ENCODE measurements around the gene CYFIP2. TPM values are rescaled to one million over a fixed set of nuclear protein-coding genes. Genes with fewer than 3 reads are reported as not detected.

CYFIP2 gene
- total RNA-seq, 1 experiment from 2014 or later: 95.3 TPM

DNA sequence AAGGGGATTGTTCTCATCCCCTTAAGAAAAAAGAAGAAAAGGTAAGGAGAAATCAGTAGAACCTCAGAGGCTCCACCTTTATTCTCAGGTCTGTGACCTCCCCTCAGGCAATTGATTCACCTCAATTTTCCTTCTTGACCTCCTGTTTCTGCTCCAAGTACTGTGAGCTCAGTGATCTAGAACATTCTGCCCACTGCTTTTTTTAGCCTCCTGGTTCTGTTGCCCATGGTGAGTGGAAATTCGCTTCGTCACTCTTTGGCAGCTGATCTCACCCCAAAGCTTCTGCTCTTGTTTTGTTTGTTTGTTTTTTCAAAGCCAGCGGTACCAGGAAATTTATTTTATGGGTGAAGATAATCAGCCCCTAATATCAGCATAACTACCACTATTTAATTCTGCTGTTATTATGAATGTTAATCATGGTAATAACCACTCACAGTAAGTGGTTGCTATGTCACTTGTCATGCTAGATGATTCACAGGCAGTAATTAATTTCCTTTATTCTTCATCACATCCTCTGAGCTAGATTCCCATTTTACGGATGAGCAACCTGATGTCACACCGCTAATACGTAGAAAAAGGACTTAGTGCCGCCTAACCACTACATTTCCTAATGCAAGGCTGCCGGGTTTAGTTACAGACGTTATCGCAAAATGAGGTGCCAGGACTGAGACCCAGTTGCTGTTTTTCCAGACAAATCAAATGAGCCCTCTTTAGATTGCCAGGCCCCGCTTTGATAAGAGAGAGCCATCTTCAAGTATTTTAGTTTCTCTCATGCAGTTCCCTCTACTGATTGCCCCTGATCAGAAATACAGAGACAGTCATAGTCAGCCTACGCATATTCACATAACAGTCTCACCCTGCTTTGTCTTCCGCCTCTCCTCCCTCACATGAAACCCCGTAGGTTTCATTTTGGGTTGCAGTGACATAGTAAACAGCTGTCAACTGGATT is 78.2 kb downstream of the CYFIP2 start (continued):
- TF ChIP-seq, protein P1, sequence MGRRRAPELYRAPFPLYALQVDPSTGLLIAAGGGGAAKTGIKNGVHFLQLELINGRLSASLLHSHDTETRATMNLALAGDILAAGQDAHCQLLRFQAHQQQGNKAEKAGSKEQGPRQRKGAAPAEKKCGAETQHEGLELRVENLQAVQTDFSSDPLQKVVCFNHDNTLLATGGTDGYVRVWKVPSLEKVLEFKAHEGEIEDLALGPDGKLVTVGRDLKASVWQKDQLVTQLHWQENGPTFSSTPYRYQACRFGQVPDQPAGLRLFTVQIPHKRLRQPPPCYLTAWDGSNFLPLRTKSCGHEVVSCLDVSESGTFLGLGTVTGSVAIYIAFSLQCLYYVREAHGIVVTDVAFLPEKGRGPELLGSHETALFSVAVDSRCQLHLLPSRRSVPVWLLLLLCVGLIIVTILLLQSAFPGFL (CRISPR knock-in tag; IDR thresholded peaks at IDR 0.05; ENCODE audit: borderline replicate concordance): no peak
- TF ChIP-seq, protein P2, sequence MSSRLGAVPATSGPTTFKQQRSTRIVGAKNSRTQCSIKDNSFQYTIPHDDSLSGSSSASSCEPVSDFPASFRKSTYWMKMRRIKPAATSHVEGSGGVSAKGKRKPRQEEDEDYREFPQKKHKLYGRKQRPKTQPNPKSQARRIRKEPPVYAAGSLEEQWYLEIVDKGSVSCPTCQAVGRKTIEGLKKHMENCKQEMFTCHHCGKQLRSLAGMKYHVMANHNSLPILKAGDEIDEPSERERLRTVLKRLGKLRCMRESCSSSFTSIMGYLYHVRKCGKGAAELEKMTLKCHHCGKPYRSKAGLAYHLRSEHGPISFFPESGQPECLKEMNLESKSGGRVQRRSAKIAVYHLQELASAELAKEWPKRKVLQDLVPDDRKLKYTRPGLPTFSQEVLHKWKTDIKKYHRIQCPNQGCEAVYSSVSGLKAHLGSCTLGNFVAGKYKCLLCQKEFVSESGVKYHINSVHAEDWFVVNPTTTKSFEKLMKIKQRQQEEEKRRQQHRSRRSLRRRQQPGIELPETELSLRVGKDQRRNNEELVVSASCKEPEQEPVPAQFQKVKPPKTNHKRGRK (CRISPR knock-in tag; IDR thresholded peaks at IDR 0.05; ENCODE audit: borderline replicate concordance): no peak
- TF ChIP-seq, protein P3, sequence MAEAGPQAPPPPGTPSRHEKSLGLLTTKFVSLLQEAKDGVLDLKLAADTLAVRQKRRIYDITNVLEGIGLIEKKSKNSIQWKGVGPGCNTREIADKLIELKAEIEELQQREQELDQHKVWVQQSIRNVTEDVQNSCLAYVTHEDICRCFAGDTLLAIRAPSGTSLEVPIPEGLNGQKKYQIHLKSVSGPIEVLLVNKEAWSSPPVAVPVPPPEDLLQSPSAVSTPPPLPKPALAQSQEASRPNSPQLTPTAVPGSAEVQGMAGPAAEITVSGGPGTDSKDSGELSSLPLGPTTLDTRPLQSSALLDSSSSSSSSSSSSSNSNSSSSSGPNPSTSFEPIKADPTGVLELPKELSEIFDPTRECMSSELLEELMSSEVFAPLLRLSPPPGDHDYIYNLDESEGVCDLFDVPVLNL (CRISPR knock-in tag; IDR thresholded peaks at IDR 0.05; ENCODE audit: borderline replicate concordance, low read depth): no peak
- TF ChIP-seq HMGA2 (CRISPR knock-in tag; IDR thresholded peaks at IDR 0.05): no peak

DNA sequence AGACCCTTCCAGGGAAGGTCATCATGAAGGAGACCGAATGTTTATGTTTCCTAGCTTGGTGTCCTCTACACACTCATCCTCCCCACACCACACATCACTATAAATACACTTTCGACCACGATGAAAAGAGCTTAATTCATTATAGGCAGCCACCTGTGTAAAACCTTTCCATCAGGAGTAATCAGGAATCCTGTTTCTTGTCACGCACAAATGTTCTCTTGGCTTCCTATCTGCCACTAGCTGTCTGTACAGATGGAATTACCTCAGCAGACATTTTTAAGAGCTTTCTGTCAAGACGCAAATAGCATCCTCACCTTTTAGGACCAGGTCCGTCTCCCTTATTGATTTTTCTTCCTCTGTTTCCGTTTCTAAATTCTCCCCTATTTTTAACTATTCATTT is 79.1 kb downstream of the CYFIP2 start:
- Mint-ChIP-seq H3K4me1 (no peaks in the 10 kb centered on the region), H3K27ac (no peak overlapping the region), H3K27me3 (ENCODE audit: low read depth) (no peaks in the 10 kb centered on the region), H3K4me3 (no peak overlapping the region), H3K9me3 (no peaks in the 10 kb centered on the region), H3K36me3 (peaks cover 24% of the 10 kb centered on the region)
- DNase-seq (ENCODE audit: low spot score) (no peak), ATAC-seq (no peak)
- TF ChIP-seq, protein P4, sequence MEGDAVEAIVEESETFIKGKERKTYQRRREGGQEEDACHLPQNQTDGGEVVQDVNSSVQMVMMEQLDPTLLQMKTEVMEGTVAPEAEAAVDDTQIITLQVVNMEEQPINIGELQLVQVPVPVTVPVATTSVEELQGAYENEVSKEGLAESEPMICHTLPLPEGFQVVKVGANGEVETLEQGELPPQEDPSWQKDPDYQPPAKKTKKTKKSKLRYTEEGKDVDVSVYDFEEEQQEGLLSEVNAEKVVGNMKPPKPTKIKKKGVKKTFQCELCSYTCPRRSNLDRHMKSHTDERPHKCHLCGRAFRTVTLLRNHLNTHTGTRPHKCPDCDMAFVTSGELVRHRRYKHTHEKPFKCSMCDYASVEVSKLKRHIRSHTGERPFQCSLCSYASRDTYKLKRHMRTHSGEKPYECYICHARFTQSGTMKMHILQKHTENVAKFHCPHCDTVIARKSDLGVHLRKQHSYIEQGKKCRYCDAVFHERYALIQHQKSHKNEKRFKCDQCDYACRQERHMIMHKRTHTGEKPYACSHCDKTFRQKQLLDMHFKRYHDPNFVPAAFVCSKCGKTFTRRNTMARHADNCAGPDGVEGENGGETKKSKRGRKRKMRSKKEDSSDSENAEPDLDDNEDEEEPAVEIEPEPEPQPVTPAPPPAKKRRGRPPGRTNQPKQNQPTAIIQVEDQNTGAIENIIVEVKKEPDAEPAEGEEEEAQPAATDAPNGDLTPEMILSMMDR (IDR thresholded peaks at IDR 0.05): no peak
- TF ChIP-seq TP53 (CRISPR knock-in tag; IDR thresholded peaks at IDR 0.05): no peak
- no peak for TF ChIP-seq ATF1 (CRISPR knock-in tag; IDR thresholded peaks at IDR 0.05)
- TF ChIP-seq NFYB (CRISPR knock-in tag; conservative IDR thresholded peaks at IDR 0.05; ENCODE audit: low read depth): no peak
- TF ChIP-seq CBFB (CRISPR knock-in tag; IDR thresholded peaks at IDR 0.05; ENCODE audit: low read depth): no peak
- TF ChIP-seq EMX1 (CRISPR knock-in tag; IDR thresholded peaks at IDR 0.05): no peak
- TF ChIP-seq NR3C1 (CRISPR knock-in tag; conservative IDR thresholded peaks at IDR 0.05; ENCODE audit: low read depth): no peak
- ChIA-PET POLR2A (no interaction called here), CTCF (interaction anchor here (0.8 to 1.1 kb wide), 3 partner anchors 9 to 127 kb away, joined by 3 to 4 read pairs (median 3); no protein-coding TSS in a partner anchor)

DNA sequence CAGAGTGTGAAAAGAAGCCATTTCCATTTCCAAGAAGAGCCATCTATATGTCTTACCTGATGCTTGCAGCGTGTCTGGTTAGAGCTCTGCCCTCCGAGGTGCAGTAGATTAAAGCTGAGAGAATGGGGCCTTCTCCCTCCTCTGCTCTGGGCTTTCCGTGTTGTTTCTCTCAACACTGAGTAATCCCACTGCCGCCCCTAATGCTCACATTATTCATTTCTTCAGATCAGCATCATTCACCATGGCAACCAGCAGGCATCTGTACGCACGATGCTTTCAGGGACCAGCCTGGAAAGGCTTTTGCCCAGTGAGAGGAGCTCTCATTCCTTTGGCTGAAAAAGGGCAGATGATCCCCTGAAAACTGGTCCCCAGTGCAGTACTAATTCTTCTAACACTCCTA is 79.6 kb downstream of the CYFIP2 start:
- CTCF ChIA-PET: interaction anchor here (0.8 to 2.6 kb wide), 5 partner anchors 9 to 126 kb away, joined by 3 to 8 read pairs (median 3); no protein-coding TSS in a partner anchor
- POLR2A ChIA-PET: no interaction called here
- ATAC-seq (no peak), DNase-seq (ENCODE audit: low spot score) (no peak)
- H3K36me3 Mint-ChIP-seq: peaks cover 20% of the 10 kb centered on the region
- no peaks in the 10 kb centered on the region for H3K9me3 Mint-ChIP-seq
- H3K4me3 Mint-ChIP-seq: no peak overlapping the region
- H3K27me3 Mint-ChIP-seq (ENCODE audit: low read depth): no peaks in the 10 kb centered on the region
- H3K4me1 Mint-ChIP-seq: no peaks in the 10 kb centered on the region
- no peak overlapping the region for H3K27ac Mint-ChIP-seq
- TF ChIP-seq, protein P5, sequence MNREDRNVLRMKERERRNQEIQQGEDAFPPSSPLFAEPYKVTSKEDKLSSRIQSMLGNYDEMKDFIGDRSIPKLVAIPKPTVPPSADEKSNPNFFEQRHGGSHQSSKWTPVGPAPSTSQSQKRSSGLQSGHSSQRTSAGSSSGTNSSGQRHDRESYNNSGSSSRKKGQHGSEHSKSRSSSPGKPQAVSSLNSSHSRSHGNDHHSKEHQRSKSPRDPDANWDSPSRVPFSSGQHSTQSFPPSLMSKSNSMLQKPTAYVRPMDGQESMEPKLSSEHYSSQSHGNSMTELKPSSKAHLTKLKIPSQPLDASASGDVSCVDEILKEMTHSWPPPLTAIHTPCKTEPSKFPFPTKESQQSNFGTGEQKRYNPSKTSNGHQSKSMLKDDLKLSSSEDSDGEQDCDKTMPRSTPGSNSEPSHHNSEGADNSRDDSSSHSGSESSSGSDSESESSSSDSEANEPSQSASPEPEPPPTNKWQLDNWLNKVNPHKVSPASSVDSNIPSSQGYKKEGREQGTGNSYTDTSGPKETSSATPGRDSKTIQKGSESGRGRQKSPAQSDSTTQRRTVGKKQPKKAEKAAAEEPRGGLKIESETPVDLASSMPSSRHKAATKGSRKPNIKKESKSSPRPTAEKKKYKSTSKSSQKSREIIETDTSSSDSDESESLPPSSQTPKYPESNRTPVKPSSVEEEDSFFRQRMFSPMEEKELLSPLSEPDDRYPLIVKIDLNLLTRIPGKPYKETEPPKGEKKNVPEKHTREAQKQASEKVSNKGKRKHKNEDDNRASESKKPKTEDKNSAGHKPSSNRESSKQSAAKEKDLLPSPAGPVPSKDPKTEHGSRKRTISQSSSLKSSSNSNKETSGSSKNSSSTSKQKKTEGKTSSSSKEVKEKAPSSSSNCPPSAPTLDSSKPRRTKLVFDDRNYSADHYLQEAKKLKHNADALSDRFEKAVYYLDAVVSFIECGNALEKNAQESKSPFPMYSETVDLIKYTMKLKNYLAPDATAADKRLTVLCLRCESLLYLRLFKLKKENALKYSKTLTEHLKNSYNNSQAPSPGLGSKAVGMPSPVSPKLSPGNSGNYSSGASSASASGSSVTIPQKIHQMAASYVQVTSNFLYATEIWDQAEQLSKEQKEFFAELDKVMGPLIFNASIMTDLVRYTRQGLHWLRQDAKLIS (CRISPR knock-in tag; IDR thresholded peaks at IDR 0.05; ENCODE audit: borderline replicate concordance): no peak
- TF ChIP-seq SMAD3 (CRISPR knock-in tag; IDR thresholded peaks at IDR 0.05; ENCODE audit: borderline replicate concordance): no peak
- TF ChIP-seq SP1 (CRISPR knock-in tag; conservative IDR thresholded peaks at IDR 0.05): no peak
- TF ChIP-seq, protein P6, sequence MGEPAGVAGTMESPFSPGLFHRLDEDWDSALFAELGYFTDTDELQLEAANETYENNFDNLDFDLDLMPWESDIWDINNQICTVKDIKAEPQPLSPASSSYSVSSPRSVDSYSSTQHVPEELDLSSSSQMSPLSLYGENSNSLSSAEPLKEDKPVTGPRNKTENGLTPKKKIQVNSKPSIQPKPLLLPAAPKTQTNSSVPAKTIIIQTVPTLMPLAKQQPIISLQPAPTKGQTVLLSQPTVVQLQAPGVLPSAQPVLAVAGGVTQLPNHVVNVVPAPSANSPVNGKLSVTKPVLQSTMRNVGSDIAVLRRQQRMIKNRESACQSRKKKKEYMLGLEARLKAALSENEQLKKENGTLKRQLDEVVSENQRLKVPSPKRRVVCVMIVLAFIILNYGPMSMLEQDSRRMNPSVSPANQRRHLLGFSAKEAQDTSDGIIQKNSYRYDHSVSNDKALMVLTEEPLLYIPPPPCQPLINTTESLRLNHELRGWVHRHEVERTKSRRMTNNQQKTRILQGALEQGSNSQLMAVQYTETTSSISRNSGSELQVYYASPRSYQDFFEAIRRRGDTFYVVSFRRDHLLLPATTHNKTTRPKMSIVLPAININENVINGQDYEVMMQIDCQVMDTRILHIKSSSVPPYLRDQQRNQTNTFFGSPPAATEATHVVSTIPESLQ (CRISPR knock-in tag; IDR thresholded peaks at IDR 0.05): no peak
- TF ChIP-seq ATF1 (CRISPR knock-in tag; IDR thresholded peaks at IDR 0.05): no peak
- TF ChIP-seq, protein P7, sequence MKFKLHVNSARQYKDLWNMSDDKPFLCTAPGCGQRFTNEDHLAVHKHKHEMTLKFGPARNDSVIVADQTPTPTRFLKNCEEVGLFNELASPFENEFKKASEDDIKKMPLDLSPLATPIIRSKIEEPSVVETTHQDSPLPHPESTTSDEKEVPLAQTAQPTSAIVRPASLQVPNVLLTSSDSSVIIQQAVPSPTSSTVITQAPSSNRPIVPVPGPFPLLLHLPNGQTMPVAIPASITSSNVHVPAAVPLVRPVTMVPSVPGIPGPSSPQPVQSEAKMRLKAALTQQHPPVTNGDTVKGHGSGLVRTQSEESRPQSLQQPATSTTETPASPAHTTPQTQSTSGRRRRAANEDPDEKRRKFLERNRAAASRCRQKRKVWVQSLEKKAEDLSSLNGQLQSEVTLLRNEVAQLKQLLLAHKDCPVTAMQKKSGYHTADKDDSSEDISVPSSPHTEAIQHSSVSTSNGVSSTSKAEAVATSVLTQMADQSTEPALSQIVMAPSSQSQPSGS (CRISPR knock-in tag; IDR thresholded peaks at IDR 0.05; ENCODE audit: borderline replicate concordance, low read depth): no peak
- no peak for TF ChIP-seq ZNF423 (CRISPR knock-in tag; IDR thresholded peaks at IDR 0.05)
- TF ChIP-seq ZBTB21 (CRISPR knock-in tag; IDR thresholded peaks at IDR 0.05; ENCODE audit: borderline replicate concordance): no peak

Measured in WTC11 (cell line).